AG10803 (cell line): ENCODE results near the gene ZNF683.
"Not testable (repeated sequence)": the region's sequence is repeated elsewhere in the genome, so short reads cannot be mapped to it uniquely, and the experiment has no call there.

Experiments used
- DNase-seq: peaks from one replicate; pipeline ENCODE4 v3.0.0; 2010; ENCODE audit warnings: low read depth
- H3K4me3 ChIP-seq: 2 replicates; pipeline ENCODE4 v1.5.1; 2011; ENCODE audit warnings: mild to moderate bottlenecking, low read length, control low read depth
- TF ChIP-seq, protein P1 (sequence below): conservative IDR thresholded peaks from 2 replicates; pipeline ENCODE4 v1.5.1; 2011; ENCODE audit warnings: mild to moderate bottlenecking, low read length, control low read depth, inconsistent platforms

ZNF683 gene

DNA sequence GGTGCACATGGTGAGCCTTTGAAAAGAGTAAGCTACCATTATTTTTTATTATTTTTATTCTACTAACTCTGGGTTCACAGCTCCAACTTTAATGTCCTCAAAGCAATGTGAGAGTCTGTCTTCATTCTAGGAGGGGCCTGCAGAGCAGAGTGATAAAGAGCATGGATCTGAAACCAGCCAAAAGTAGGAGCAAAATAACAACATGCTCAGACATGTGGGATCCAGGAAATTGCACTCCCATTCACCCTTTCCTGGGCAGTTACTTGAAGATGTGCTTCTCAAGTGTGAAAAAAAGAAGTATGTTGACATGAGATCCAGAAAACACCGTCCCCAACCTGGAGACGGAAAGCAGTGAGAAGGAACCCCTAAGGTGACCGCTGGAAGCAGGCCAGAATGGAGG is 29.3 kb upstream of the ZNF683 start:
- H3K4me3 ChIP-seq = no peak overlapping the region
- TF ChIP-seq, protein P1, sequence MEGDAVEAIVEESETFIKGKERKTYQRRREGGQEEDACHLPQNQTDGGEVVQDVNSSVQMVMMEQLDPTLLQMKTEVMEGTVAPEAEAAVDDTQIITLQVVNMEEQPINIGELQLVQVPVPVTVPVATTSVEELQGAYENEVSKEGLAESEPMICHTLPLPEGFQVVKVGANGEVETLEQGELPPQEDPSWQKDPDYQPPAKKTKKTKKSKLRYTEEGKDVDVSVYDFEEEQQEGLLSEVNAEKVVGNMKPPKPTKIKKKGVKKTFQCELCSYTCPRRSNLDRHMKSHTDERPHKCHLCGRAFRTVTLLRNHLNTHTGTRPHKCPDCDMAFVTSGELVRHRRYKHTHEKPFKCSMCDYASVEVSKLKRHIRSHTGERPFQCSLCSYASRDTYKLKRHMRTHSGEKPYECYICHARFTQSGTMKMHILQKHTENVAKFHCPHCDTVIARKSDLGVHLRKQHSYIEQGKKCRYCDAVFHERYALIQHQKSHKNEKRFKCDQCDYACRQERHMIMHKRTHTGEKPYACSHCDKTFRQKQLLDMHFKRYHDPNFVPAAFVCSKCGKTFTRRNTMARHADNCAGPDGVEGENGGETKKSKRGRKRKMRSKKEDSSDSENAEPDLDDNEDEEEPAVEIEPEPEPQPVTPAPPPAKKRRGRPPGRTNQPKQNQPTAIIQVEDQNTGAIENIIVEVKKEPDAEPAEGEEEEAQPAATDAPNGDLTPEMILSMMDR = no peak
- DNase-seq = no peak

DNA sequence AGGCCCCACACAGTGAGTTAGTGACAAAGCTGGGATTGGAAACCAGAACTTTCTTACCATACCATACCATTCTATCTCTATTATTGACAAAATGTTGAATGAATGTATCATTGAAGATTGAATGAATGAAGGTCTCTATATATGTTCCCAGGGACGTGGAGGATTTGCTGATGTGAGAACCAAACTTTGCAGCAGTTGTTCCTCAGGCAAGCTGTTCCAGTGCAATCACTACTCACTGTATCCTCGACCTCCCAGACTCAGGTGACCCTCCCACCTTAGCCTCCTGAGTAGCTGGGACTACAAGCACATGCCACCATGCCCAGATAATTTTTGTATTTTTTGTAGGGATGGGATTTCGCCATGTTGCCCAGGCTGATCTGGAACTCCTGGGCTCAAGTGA is 26.5 kb upstream of the ZNF683 start:
- no peak for DNase-seq
- no peak overlapping the region for H3K4me3 ChIP-seq

DNA sequence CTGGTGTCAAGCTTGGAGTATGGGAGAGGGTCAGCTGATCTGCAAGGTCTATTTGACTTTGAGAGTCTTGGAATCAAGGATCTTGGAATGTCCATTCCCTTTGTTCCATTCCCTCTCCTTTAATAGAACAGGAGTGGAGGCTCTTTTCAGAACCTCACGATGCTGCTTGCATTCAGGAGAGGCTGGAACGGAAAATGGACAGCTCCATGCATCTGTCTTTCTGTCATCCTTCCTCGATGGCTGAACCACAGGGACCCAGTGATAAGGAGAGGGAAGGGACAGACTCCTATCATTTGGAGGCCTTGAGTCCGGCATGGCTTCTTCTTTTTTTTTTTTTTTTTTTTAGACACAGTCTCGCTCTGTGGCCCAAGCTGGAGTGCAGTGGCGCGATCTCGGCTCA is 23.2 kb upstream of the ZNF683 start:
- TF ChIP-seq, protein P1 = 0 out of 2 replicates have a peak, but pooled peaks have one; percentile 3
- no peak overlapping the region for H3K4me3 ChIP-seq

More for the DNA sequence above, 26.5 kb upstream of the ZNF683 start:
- TF ChIP-seq, protein P1 = no peak

DNA sequence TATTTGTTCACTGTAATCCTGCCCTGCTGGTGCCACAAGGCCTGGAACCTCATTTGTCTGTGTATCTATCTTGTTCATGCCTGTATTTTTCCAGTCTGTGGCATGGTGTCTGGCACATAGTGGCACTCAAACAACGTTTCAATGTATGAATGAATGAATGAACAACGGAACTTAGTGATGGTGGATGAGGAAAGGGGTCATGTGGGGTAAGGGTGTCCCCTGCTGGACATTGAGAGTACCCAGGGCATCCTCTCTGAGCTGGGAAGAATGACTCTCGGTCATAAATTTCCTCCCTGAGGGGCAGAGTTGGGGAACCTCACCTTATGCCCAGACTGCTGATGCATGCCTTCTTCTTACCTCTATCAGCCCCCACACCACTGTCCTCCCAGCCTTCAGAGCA is 18.9 kb upstream of the ZNF683 start:
- TF ChIP-seq, protein P1 = peak; percentile 94
- no peak overlapping the region for H3K4me3 ChIP-seq
- DNase-seq = peak; percentile 56

More for the DNA sequence above, 23.2 kb upstream of the ZNF683 start:
- no peak for DNase-seq

DNA sequence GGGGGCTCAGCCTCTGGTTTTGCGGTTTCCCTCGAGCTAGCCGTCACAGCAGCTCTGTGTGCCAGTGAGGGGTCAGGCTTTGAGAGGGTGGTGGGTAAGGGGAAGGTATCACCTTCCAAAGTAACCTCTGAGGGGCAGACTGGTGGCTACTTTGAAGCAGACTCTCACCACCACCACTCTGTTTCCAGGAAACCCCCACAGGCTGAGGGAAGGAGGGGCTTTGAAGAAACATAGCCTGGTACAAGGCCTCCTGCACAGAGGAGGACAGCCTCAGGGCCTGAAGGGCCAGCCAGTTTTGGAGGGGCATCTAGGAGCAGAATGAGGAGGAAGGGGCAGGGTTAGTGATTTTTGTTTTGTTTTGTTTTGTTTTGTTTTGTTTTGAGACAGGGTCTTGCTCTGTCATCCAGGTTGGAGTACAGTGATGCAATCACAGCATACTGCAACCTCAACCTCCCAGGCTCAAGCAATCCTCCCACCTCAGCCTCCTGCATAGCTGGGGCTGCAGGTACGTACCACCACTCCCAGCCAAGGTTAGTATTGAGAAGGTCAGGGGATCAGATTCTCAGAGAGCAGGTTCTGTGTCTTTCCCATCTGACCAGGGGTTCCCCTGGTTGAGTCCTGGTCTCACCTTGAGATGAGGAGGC is 17.2 kb upstream of the ZNF683 start:
- H3K4me3 ChIP-seq = no peak overlapping the region
- DNase-seq = no peak
- TF ChIP-seq, protein P1 = no peak

DNA sequence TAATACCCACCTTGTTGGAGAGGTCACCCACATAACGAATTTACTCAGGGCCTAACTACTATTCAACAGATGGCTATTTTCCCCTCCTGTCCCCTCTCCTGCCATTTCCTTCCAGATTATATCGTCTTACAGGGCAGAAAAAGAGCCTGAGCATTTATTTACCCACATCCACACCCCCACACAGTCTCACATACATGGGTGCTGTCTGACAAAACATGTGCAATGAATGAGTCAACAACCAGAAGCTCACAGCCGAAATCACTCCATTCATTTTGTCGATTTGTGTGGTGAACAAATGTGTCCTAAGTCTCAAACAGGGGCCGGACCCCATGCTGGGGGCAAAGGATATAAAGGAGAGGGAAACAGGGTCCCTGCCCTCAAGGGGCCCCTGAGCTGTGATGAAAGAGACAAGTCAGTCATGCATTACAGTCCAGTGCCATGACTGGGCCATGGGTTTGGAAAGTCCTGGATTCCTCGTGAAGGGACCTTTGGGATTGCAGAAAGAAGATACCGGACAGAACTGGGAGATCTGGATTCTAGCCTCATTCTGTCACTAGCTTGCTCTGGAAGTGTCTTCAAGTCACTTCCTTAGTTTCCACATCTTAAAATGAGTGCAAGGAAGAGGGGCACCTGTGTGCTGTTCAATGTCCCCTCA is 16.4 kb upstream of the ZNF683 start:
- no peak for DNase-seq
- TF ChIP-seq, protein P1 = no peak
- no peak overlapping the region for H3K4me3 ChIP-seq

DNA sequence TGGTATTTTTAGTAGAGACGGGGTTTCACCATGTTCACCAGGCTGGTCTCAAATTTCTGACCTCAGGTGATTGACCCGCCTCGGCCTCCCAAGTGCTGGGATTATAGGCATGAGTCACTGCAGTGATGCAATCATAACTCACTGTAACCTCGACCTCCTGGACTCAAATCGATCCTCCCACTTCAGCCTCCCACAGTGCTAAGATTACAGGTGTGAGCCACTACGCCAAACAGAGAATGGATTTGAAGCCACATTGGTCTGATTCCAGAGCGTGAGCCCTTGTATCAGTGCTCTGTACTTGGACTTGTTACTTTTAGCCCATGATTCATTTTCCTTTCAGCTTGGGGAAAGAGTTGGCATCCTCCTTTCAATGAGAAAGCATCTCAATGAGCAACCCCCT is 14.9 kb upstream of the ZNF683 start:
- no peak for DNase-seq
- TF ChIP-seq, protein P1 = no peak
- no peak overlapping the region for H3K4me3 ChIP-seq

DNA sequence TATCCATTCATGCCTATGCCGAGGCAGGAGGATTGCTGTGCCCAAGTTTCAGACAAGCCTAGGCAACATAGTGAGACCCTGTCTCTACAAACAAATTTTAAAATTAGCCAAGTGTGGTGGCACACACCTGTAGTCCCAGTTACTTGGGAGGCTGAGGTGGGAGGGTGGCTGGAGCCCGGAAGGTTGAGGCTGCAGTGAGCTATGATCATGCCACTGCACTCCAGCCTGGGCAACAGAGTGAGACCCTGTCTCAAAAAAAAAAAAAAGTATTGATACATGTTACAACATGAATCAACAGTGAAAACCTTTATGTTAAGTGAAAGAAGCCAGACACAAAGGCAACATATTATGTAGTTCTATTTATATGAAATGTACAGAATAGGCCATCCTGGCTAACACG is 12.5 kb upstream of the ZNF683 start:
- DNase-seq, H3K4me3 ChIP-seq: not testable (repeated sequence)
